ENCODE results near the gene WDR54. TPM values are rescaled to one million over a fixed set of nuclear protein-coding genes. Genes with fewer than 3 reads are reported as not detected.

WDR54 gene
- total RNA-seq, 1 experiment from 2014 or later = 54.9 TPM

- Histone ChIP-seq H3K27me3 (ENCODE audit: insufficient read depth, low read length) (no peaks in the 10 kb centered on the region), H3K4me3 (replicated peaks in 1 of 2; ENCODE audit: low read depth in 1 of 2, low read length in 2 of 2) (no peak overlapping the region), H3K4me2 (ENCODE audit: low read length) (no peak overlapping the region), H3K27ac (ENCODE audit: low read depth, low read length) (no peak overlapping the region), H4K20me1 (ENCODE audit: insufficient read depth) (no peaks in the 10 kb centered on the region), H2AFZ (ENCODE audit: low read depth, low read length, poor library complexity, severe bottlenecking) (no peak overlapping the region), H3K9ac (ENCODE audit: low read length) (no peak overlapping the region), H3K9me3 (ENCODE audit: control insufficient read depth in 1 of 2, insufficient read depth in 1 of 2, low read depth in 1 of 2, low read length in 2 of 2) (no peaks in the 10 kb centered on the region), H3K79me2 (ENCODE audit: insufficient read depth, low read length) (no peaks in the 10 kb centered on the region), H3K36me3 (ENCODE audit: control insufficient read depth in 1 of 2, insufficient read depth in 2 of 2, low read length in 2 of 2) (no peaks in the 10 kb centered on the region), H3K9me2 (ENCODE audit: insufficient read depth) (no peaks in the 10 kb centered on the region), H3K4me1 (ENCODE audit: control insufficient read depth in 1 of 2, insufficient read depth in 2 of 2, low read length in 2 of 2) (no peaks in the 10 kb centered on the region)
- CTCF ChIA-PET = no interaction called here
- no peak for ATAC-seq
- no peak for TF ChIP-seq ZNF274 (IDR thresholded peaks at IDR 0.05; ENCODE audit: low read depth, low read length)
- TF ChIP-seq, protein P1, sequence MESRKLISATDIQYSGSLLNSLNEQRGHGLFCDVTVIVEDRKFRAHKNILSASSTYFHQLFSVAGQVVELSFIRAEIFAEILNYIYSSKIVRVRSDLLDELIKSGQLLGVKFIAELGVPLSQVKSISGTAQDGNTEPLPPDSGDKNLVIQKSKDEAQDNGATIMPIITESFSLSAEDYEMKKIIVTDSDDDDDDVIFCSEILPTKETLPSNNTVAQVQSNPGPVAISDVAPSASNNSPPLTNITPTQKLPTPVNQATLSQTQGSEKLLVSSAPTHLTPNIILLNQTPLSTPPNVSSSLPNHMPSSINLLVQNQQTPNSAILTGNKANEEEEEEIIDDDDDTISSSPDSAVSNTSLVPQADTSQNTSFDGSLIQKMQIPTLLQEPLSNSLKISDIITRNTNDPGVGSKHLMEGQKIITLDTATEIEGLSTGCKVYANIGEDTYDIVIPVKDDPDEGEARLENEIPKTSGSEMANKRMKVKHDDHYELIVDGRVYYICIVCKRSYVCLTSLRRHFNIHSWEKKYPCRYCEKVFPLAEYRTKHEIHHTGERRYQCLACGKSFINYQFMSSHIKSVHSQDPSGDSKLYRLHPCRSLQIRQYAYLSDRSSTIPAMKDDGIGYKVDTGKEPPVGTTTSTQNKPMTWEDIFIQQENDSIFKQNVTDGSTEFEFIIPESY (IDR thresholded peaks at IDR 0.05; ENCODE audit: extremely low read depth, insufficient replicate concordance, low read length) = no peak
- TF ChIP-seq CBX3 (IDR thresholded peaks at IDR 0.05; ENCODE audit: low read depth) = no peak
- TF ChIP-seq SIN3A (IDR thresholded peaks at IDR 0.05; ENCODE audit: low read depth) = no peak
- no peak for TF ChIP-seq EGR1 (IDR thresholded peaks at IDR 0.05; ENCODE audit: low read depth)
- no peak for TF ChIP-seq CTCF (IDR thresholded peaks at IDR 0.05 in 2 of 3, conservative IDR thresholded peaks at IDR 0.05 in 1 of 3; ENCODE audit: borderline replicate concordance in 1 of 3, insufficient read depth in 1 of 3, low read depth in 2 of 3, low read length in 2 of 3)
- no peak for TF ChIP-seq SRF (IDR thresholded peaks at IDR 0.05; ENCODE audit: low read depth)
- no peak for TF ChIP-seq RAD21 (IDR thresholded peaks at IDR 0.05; ENCODE audit: low read depth)
- no peak for TF ChIP-seq JUND (IDR thresholded peaks at IDR 0.05)
- TF ChIP-seq POLR2AphosphoS5 (IDR thresholded peaks at IDR 0.05; ENCODE audit: low read depth, low read length) = no peak
- no peak for TF ChIP-seq SP1 (IDR thresholded peaks at IDR 0.05; ENCODE audit: low read depth)
- no peak for TF ChIP-seq TCF7L2 (IDR thresholded peaks at IDR 0.05; ENCODE audit: borderline replicate concordance, extremely low read depth, insufficient read depth, insufficient read length)
- intact Hi-C loops (cut with micrococcal nuclease) = no loop called here
- RAD21 ChIA-PET (ENCODE audit: low non-redundant PET in 1 of 2, low total read pairs in 2 of 2, uncharacterized antibody in 2 of 2, unreplicated experiment in 2 of 2) = no interaction called here
- DNase-seq (ENCODE audit: low read depth, low spot score) = no peak
- POLR2A ChIA-PET = no interaction called here
- BruUV-seq (replicated peaks) = no TSS peak
Observed at GRCh38 chr2:74414441-74414840, 7.1 kb upstream of the WDR54 start.

All from HCT116 (cell line).